Renal pelvis (tissue), 4 donors: ENCODE measurements around the gene TMEM259. TPM values are rescaled to one million over a fixed set of nuclear protein-coding genes. Genes with fewer than 3 reads are reported as not detected.

Experiments used
- DNase-seq: peaks from one replicate; pipeline ENCODE4 v3.0.0-alpha.2; 2013
- polyA plus RNA-seq, 3 donors: library from polyadenylated mRNA; unstranded; fragments of 120-200 nt; gene quantifications; one replicate each; pipeline ENCODE4 v1.2.1, GENCODE V29; 2013; ENCODE audit not compliant: insufficient read length in 3 of 3

TMEM259 gene
- polyA plus RNA-seq, 3 donors = 126 to 135 (median 134) TPM

DNA sequence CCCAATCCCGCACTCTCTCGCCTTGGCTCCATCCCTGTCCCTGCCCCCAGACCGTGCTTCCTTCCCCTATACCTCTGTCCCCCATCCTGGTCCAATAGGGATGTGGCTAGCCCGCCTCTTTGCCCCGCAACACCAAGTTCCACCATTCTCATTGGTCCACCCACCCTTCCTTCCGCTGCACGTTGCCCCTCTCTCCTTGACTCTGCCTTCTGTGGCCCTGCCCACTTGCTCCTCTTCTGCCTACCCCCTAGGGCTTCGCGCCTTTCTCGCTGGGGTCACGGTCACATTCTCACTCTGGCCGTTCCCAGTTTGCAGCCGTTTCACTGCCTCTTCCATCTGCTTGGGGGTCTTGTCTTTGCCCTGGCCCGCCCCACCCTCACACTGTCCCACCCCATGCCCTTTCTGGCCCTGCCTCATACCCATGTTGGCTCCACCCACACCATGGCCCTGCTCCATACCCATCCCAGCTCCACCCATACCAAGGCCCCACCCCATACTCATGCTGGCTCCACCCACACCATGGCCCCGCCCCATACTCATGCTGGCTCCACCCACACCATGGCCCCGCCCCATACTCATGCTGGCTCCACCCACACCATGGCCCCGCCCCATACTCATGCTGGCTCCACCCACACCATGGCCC is 41.6 kb upstream of the TMEM259 start:
- no peak for DNase-seq

DNA sequence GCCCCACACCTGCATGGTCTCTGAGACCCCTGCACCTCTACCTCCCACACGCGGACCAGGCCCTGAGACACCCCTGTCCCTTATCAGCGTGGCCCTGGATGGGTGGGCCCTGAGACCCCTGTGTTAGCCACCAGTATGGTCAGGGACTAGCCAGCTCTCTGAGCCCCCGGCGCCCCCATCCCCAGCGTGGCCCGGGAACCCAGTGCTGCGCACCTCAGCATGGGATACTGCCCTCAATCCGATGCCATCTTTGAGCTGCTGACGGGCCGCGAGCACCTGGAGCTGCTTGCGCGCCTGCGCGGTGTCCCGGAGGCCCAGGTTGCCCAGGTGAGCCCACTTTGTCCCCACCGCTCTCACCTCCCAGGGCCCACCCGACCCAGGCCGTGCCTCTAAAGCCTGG is 41.1 kb upstream of the TMEM259 start:
- DNase-seq = no peak

DNA sequence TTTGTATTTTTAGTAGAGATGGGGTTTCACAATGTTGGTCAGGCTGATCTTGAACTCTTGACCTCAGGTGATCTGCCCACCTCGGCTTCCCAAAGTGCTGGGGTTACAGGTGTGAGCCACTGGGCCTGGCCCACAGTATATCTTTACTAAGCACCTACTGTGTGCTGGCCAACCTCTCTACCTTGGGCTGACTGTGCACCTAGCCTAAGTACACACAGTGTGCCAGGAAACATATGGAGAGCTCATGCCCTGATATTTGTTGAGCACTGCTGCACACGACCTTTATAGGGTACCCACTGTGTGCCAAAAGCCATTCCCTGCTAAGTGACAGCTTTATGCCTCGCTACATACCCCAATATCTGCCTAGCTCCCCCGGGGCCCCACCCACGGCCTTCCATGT is 39.8 kb upstream of the TMEM259 start:
- no peak for DNase-seq

DNA sequence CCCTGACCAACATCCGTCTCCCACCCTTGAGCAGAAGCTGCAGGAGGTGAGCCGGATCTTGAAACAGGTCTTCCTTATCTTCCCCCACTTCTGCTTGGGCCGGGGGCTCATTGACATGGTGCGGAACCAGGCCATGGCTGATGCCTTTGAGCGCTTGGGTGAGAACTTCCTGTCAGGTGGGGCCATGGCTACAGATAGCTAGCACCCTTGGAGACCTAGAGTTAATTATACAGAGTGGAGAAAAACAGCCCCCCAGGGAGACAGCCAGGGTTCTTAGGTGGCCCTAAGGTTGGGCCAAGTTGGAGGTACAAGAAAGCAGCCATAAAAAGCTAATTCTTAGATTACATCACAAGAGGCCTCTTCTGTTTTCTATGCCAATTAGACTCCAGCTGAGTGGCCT is 37.2 kb upstream of the TMEM259 start:
- DNase-seq = no peak

DNA sequence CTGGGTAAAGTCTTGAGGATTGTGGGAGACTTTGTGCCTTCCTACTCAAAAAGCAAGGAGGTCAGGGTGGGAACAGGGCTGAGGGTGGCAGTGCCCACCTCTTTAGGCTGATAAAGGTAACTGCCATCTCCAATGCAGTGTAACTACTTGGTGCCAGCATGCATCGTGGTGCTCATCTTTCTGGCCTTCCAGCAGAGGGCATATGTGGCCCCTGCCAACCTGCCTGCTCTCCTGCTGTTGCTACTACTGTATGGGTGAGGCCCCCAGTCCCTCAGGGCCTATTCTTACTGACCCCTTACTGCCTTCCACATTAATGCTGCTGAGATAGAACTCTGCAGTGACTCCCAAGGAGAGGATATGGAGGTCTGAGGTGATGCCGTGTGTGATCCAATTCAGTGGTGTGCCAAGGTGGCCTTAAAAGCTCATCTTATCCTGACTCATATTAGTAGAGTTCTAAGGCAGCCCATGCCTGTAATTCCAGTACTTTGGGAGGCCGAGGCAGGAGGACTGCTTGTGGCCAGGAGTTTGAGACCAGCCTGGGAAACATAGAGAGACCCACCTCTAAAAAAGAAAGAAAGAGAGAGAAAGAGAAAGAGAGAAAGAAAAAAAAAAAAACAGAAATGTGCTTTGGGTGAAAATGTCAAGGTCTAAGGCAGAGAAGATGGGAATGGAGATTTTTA is 36.4 kb upstream of the TMEM259 start:
- no peak for DNase-seq

DNA sequence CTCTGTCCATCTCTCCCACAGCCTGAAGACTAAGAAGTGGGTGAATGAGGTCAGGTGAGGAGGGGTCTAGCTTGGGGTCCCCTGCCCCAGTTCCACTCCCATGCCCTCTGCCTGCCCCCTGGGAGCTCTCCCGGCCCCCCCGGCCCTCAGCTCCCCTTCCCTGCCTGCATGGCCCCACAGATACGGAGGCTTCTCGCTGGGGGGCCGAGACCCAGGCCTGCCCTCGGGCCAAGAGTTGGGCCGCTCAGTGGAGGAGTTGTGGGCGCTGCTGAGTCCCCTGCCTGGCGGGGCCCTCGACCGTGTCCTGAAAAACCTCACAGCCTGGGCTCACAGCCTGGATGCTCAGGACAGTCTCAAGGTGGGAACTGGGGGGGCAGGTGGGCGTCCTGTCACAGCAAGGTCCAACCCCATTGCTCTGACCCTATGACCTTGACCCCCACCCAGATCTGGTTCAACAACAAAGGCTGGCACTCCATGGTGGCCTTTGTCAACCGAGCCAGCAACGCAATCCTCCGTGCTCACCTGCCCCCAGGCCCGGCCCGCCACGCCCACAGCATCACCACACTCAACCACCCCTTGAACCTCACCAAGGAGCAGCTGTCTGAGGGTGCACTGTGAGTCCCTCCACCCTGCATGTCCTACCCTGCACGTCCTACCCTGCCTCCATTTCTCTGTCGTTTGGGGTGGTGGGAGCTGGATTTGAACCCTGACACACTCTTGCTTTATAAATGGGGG is 35.1 kb upstream of the TMEM259 start:
- no peak for DNase-seq

DNA sequence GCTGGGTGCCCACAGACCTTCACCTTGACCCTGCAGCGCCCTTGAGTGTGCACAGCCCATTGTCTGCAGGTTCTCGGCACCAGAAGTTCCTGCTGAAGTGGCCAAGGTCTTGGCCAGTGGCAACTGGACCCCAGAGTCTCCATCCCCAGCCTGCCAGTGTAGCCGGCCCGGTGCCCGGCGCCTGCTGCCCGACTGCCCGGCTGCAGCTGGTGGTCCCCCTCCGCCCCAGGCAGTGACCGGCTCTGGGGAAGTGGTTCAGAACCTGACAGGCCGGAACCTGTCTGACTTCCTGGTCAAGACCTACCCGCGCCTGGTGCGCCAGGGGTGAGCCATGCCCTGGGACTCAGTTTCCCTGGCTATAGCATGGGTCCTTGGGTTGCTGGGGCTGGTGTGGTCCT is 34.1 kb upstream of the TMEM259 start:
- DNase-seq = no peak

DNA sequence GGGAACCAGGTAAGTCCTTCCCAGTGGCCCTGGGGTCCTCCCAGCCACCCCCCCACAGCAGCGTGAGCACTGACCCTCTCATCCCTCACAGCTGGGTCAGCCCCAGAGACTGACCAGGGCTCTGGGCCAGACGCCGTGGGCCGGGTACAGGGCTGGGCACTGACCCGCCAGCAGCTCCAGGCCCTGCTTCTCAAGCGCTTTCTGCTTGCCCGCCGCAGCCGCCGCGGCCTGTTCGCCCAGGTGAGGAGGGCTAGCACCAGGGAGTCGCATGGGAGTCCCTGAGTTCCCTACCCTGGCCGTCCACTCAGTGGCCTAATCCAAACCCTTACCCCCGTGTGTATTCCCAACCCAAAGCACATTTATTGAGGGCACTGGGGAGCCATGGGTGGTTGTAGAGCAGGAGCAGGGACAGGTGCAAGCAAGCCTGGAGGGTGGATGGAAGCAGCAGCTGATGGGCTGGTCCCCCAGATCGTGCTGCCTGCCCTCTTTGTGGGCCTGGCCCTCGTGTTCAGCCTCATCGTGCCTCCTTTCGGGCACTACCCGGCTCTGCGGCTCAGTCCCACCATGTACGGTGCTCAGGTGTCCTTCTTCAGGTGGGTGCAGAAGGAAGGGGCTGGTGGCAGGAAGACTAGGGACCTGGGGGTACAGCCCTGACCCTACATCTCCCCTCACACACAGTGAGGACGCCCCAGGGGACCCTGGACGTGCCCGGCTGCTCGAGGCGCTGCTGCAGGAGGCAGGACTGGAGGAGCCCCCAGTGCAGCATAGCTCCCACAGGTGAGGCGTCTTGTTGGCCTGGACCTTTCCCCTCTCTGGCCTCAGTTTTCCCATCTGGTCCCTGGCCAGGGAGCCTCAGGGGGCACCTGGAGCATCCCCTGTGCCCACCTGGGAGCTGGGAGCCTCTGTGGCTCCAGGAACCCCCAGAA is 33.4 kb upstream of the TMEM259 start:
- DNase-seq = no peak

DNA sequence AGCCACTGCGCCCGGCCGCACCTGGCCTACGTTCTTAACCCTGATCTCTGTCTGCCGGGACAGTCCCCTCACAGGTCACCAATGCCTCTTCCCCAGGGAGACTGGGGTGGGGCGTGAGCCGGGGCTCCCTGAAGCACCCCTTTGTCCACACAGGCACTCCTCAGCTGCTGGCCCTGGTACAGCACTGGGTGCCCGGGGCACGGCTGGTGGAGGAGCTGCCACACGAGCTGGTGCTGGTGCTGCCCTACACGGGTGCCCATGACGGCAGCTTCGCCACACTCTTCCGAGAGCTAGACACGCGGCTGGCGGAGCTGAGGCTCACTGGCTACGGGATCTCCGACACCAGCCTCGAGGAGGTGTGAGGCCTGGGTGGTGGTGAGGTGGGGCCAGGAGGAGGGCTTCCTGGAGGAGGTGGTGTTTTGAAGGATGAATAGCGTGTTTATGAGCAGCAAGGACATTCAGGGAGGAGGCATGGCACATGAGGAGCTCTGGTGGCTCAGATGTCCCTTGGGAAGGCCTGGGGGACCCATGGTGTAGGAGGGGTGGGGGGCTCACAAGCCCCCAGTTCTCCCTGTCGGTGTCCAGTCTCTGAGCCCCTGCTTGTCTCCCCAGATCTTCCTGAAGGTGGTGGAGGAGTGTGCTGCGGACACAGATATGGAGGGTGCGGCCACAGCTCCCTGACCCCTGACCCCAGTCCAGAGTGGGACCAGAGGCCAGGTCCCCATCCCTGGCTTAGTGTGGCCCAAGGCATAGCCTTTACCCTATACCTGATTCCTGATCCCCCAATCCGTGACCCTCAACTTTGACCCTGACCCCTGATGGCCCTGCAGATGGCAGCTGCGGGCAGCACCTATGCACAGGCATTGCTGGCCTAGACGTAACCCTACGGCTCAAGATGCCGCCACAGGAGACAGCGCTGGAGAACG is 32.5 kb upstream of the TMEM259 start:
- no peak for DNase-seq

DNA sequence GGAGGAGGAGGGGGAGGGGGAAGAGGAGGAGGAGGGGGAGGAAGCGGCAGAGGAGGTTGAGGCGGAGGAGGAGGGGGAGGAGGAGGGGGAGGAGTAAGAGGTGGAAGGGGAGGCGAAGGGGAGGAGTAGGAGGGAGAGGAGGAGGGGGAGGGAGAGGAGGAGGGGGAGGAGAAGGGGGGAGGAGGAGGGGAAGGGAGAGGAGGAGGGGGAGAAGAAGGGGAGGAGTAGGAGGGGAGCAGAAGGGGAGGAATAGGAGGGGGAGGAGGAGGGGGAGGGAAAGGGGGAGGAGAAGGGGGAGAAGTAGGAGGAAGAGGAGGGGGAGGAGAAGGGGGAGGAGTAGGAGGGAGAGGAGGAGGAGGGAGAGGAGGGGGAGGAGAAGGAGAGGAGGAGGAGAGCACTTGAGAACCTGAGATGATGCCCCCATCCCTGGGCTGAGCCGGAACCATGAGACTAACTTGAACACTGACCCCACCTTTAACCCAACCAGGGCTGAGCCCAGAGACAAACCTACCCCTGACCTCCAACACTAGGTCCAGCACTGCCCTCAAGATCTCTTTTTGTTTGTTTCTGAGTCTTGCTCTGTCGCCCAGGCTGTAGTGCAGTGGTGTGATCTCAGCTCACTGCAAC is 31.5 kb upstream of the TMEM259 start:
- no peak for DNase-seq

DNA sequence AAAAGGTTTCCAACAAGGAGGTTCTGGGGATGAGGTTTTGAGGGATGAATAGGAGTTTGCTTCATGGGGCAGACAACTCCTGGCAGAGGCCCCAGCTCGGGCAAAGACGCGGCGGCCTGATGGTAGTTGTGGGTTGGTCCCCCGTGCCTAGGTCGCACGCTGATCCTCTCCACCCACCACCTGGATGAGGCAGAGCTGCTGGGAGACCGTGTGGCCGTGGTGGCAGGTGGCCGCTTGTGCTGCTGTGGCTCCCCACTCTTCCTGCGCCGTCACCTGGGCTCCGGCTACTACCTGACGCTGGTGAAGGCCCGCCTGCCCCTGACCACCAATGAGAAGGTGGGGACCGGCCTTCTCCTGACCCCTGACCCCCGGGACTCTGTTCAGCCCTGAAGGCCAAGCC is 30.9 kb upstream of the TMEM259 start:
- no peak for DNase-seq

DNA sequence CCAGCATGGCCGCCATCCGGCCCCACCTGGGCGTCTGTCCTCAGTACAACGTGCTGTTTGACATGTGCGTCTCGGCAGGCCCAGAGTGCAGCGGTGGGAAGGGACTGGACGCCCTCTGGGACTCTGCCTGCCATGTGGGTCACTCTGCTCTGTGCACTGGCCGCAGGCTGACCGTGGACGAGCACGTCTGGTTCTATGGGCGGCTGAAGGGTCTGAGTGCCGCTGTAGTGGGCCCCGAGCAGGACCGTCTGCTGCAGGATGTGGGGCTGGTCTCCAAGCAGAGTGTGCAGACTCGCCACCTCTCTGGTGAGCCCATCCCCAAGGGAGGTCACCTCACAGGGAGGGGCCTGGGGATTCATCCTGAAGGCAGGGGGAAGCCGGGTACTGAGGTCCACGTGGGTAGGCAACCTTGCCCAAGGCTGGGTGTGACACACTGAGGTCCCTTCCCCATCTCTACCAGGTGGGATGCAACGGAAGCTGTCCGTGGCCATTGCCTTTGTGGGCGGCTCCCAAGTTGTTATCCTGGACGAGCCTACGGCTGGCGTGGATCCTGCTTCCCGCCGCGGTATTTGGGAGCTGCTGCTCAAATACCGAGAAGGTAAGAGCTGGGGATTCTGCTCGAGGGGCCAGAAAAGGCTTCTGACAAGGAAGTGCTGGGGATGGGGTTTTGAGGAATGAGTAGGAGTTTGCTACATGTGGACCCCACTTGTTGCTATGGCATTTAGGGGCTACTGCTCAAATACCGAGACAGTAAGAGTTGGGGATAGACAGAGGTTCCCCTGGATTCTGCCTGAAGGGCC is 30.3 kb upstream of the TMEM259 start:
- DNase-seq = no peak

DNA sequence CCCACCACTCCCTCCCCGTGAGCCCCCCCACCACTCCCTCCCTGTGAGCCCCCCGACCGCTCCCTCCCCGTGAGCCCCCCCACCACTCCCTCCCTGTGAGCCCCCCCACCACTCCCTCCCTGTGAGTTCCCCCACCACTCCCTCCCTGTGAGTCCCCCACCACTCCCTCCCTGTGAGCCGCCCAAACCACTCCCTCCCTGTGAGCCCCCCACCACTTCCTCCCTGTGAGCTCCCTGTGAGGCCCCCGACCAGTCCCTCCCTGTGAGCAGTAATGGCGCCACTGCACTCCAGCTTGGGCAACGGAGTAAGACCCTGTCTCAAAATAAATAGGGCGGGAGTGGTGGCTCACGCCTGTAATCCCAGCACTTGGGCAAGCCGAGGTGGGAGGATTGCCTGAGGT is 28.9 kb upstream of the TMEM259 start:
- no peak for DNase-seq

DNA sequence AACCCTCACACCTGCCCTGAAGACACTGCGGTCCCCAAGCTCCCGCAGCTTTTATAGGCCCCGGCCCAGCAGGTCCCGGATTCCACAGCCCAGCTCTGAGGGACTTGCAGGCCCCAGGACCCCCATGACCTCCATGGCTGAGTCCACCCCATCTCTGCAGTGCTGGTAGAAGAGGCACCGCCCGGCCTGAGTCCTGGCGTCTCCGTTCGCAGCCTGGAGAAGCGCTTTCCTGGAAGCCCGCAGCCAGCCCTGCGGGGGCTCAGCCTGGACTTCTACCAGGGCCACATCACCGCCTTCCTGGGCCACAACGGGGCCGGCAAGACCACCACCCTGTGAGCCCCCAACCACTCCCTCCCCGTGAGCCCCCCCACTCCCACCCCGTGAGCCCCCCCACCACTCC is 28.2 kb upstream of the TMEM259 start:
- no peak for DNase-seq

DNA sequence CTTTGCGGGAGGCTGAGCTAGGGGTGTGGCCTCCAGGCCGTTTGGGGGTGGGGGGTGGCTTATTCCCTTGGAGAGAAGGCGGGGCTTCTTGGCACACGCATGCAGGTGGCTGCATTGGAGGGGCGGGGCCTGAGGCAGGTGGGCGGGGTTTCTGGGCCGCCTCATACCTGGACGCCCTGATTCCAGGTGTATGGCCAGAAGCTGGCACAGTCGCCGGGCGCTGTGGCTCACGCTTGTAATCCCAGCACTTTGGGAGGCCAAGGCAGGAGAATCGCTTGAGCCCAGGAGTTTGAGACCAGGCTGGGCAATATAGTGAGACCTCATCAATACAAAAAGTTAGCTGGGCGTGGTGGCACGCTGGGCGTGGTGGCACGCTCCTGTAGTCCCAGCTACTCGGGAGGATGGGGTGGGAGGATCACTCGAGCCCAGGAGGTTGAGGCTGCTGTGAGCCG is 26.8 kb upstream of the TMEM259 start:
- no peak for DNase-seq

DNA sequence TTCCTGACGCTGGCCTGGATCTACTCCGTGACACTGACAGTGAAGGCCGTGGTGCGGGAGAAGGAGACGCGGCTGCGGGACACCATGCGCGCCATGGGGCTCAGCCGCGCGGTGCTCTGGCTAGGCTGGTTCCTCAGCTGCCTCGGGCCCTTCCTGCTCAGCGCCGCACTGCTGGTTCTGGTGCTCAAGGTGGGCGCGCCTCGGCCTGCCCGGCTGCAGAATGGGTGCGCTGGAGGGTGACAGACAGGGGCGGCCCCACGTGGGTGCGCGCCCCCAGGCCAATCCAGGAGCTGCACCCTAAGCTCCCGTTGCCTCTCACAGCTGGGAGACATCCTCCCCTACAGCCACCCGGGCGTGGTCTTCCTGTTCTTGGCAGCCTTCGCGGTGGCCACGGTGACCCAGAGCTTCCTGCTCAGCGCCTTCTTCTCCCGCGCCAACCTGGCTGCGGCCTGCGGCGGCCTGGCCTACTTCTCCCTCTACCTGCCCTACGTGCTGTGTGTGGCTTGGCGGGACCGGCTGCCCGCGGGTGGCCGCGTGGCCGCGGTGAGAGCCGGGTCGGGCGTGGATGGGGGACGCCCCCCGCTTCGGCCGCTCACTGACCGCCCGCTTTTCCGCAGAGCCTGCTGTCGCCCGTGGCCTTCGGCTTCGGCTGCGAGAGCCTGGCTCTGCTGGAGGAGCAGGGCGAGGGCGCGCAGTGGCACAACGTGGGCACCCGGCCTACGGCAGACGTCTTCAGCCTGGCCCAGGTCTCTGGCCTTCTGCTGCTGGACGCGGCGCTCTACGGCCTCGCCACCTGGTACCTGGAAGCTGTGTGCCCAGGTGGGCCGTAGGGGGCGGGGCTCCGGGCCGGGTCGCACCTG is 26.1 kb upstream of the TMEM259 start:
- no peak for DNase-seq

DNA sequence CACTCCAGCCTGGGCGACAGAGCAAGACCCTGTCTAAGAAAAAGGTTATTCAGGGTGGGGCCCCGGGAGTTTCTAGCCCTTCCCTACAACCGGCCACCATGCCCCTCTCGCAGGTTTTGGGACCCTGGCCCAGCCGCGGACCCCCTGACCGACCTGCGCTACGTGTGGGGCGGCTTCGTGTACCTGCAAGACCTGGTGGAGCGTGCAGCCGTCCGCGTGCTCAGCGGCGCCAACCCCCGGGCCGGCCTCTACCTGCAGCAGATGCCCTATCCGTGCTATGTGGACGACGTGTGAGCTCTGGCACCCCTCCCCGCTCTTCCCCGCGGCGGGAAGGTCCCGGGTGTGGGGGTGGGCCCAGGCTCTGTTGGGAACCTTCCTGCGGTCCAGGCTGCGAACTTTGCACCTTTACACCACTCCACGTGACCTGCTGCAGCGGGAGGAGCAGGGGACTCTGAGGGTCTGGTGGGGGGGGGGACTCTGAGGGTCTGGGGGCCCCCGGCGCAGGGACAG is 25.2 kb upstream of the TMEM259 start:
- no peak for DNase-seq

DNA sequence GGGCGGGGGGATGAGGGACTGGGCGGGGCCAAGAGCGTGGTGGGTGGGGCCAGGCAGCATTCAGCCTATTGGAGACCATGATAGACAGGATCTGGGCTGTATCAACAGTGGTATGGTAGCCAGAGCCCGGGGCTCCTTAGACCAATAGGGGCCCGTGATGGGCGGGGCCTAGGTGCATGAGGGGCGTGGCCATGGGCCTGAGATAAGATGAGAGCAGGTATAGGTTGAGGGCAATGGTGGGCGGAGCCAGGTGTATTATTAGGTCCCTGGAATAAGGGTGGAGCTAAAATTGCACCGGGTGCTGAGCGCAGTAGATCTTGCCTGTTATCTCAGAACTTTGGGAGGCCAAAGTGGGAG is 24.3 kb upstream of the TMEM259 start:
- no peak for DNase-seq
